ENCODE measurements around the gene WDR86.
A peak's percentile ranks its signal among the peaks of the same experiment; 100 is the strongest.

The WDR86 gene

GRCh38 chr7:151422212-151422611 is 12.4 kb upstream of the WDR86 start:
- no peak for DNase-seq (ENCODE audit: low read depth)
- no peak overlapping the region for H3K4me3 ChIP-seq (ENCODE audit: low read length)
- TF ChIP-seq CTCF (conservative IDR thresholded peaks at IDR 0.05; ENCODE audit: low read length) = no peak

- no peak for TF ChIP-seq CTCF (conservative IDR thresholded peaks at IDR 0.05; ENCODE audit: low read length)
- no peak for DNase-seq (ENCODE audit: low read depth)
- no peak overlapping the region for H3K4me3 ChIP-seq (ENCODE audit: low read length)
These were observed 10.3 kb upstream of the WDR86 start for GRCh38 chr7:151420144-151420543.

- no peak overlapping the region for H3K4me3 ChIP-seq (ENCODE audit: low read length)
- TF ChIP-seq CTCF (conservative IDR thresholded peaks at IDR 0.05; ENCODE audit: low read length) = no peak
- DNase-seq (ENCODE audit: low read depth) = peak; percentile 43
These were observed 7.1 kb upstream of the WDR86 start for GRCh38 chr7:151416941-151417315.

GRCh38 chr7:151416112-151416940 is 6.5 kb upstream of the WDR86 start:
- TF ChIP-seq CTCF (conservative IDR thresholded peaks at IDR 0.05; ENCODE audit: low read length) = no peak
- H3K4me3 ChIP-seq (ENCODE audit: low read length) = no peak overlapping the region
- no peak for DNase-seq (ENCODE audit: low read depth)

GRCh38 chr7:151415375-151416105 is 5.7 kb upstream of the WDR86 start:
- no peak for TF ChIP-seq CTCF (conservative IDR thresholded peaks at IDR 0.05; ENCODE audit: low read length)
- no peak overlapping the region for H3K4me3 ChIP-seq (ENCODE audit: low read length)
- peak; percentile 49 for DNase-seq (ENCODE audit: low read depth)

- no peak for DNase-seq (ENCODE audit: low read depth)
- TF ChIP-seq CTCF (conservative IDR thresholded peaks at IDR 0.05; ENCODE audit: low read length) = no peak
- H3K4me3 ChIP-seq (ENCODE audit: low read length) = no peak overlapping the region
These were observed 3.4 kb upstream of the WDR86 start for GRCh38 chr7:151413241-151413640.

GRCh38 chr7:151412318-151412717 is 2.5 kb upstream of the WDR86 start:
- no peak overlapping the region for H3K4me3 ChIP-seq (ENCODE audit: low read length)
- DNase-seq (ENCODE audit: low read depth) = no peak
- TF ChIP-seq CTCF (conservative IDR thresholded peaks at IDR 0.05; ENCODE audit: low read length) = no peak

Data from AG10803 (cell line).